ENCODE results near the gene AGAP1. TPM values are rescaled to one million over a fixed set of nuclear protein-coding genes. Genes with fewer than 3 reads are reported as not detected.

The AGAP1 gene
- total and polyA plus RNA-seq, 2 donors (not counting 3 experiments of a cell fraction or from before 2014, with no cell fraction given) = 10.2 to 20.9 TPM

DNA sequence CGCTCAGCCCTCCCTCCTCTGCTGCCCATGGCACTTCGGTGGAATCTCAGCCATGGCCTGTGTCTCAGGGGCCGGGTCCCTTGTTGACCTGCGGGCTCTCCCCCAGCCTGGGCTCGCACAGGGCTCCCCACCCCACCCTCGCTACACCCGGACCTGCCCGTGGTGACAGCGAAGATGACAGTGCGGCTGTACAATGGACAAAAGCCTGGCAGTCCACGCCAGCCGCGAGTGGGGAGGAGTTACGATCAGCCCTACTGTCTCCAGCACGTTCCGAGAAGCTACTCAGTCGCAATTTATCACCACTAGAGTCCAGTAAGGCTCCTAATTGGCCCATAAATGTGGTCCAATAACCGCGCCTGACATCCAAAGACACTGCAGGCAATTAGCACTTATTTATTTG is 642.7 kb downstream of the AGAP1 start:
- FAIRE-seq = no peak
- no peak overlapping the region for H2AFZ ChIP-seq (ENCODE audit: low read depth, low read length)
- intact Hi-C loops (cut with micrococcal nuclease) = no loop called here
- H3K79me2 ChIP-seq (ENCODE audit: control insufficient read depth, insufficient read depth, low read length) = no peaks in the 10 kb centered on the region
- H3K27ac ChIP-seq (ENCODE audit: insufficient read depth, low read depth, low read length) = no peak overlapping the region
- H3K4me1 ChIP-seq (ENCODE audit: control insufficient read depth, extremely low read depth, insufficient read depth, low read length) = no peaks in the 10 kb centered on the region
- H3K9ac ChIP-seq (replicated peaks; ENCODE audit: extremely low read depth, insufficient read depth, low read length) = no peak overlapping the region
- ChIA-PET POLR2A (no interaction called here), CTCF (interaction anchor here (1.1 kb wide), 1 partner anchor 29 kb away, joined by 4 read pairs; no protein-coding TSS in a partner anchor)
- no peaks in the 10 kb centered on the region for H3K27me3 ChIP-seq (ENCODE audit: control insufficient read depth in 2 of 2, insufficient read depth in 2 of 2, low read length in 2 of 2)
- dilution Hi-C loops (cut with MboI; ENCODE audit: extremely low pct_ligation_motif_present, low sequenced_read_pairs) = no loop called here
- TF ChIP-seq JUN (IDR thresholded peaks at IDR 0.05; ENCODE audit: borderline replicate concordance, insufficient read depth, insufficient read length, low read depth) = no peak
- TF ChIP-seq POLR2AphosphoS5 (IDR thresholded peaks at IDR 0.05; ENCODE audit: insufficient read depth, low read depth, low read length) = no peak
- TF ChIP-seq, protein P1, sequence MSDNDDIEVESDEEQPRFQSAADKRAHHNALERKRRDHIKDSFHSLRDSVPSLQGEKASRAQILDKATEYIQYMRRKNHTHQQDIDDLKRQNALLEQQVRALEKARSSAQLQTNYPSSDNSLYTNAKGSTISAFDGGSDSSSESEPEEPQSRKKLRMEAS (IDR thresholded peaks at IDR 0.05; ENCODE audit: insufficient read depth, insufficient read length) = no peak
- no peak for TF ChIP-seq POLR2A (IDR thresholded peaks at IDR 0.05; ENCODE audit: low read depth, low read length)
- no peak for TF ChIP-seq GATA2 (IDR thresholded peaks at IDR 0.05; ENCODE audit: insufficient read depth, insufficient read length, low read depth, low read length)
- TF ChIP-seq MYC (IDR thresholded peaks at IDR 0.05; ENCODE audit: low read depth, low read length) = no peak
- no peak for TF ChIP-seq EZH2 (IDR thresholded peaks at IDR 0.05; ENCODE audit: borderline replicate concordance, low read depth, low read length, severe bottlenecking)
- TF ChIP-seq FOS (IDR thresholded peaks at IDR 0.05; ENCODE audit: borderline replicate concordance, insufficient read depth, low read length) = no peak
- TF ChIP-seq, protein P2, sequence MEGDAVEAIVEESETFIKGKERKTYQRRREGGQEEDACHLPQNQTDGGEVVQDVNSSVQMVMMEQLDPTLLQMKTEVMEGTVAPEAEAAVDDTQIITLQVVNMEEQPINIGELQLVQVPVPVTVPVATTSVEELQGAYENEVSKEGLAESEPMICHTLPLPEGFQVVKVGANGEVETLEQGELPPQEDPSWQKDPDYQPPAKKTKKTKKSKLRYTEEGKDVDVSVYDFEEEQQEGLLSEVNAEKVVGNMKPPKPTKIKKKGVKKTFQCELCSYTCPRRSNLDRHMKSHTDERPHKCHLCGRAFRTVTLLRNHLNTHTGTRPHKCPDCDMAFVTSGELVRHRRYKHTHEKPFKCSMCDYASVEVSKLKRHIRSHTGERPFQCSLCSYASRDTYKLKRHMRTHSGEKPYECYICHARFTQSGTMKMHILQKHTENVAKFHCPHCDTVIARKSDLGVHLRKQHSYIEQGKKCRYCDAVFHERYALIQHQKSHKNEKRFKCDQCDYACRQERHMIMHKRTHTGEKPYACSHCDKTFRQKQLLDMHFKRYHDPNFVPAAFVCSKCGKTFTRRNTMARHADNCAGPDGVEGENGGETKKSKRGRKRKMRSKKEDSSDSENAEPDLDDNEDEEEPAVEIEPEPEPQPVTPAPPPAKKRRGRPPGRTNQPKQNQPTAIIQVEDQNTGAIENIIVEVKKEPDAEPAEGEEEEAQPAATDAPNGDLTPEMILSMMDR (IDR thresholded peaks at IDR 0.05; ENCODE audit: extremely low read depth in 1 of 2, insufficient read depth in 1 of 2, low read depth in 1 of 2, low read length in 2 of 2) = no peak
- no TSS peak for BruUV-seq (replicated peaks)
- no peak overlapping the region for H3K4me2 ChIP-seq (ENCODE audit: insufficient read depth, low read length)
- H3K9me3 ChIP-seq (replicated peaks; ENCODE audit: control insufficient read depth, insufficient read depth, low read length) = no peaks in the 10 kb centered on the region
- H3K36me3 ChIP-seq (ENCODE audit: control insufficient read depth in 2 of 2, extremely low read depth in 1 of 2, insufficient read depth in 2 of 2, low read length in 2 of 2) = no peaks in the 10 kb centered on the region
- no peak for DNase-seq (ENCODE audit: low read depth, low spot score)
- H3K4me3 ChIP-seq (replicated peaks in 1 of 3; ENCODE audit: insufficient read depth in 1 of 3, low read depth in 1 of 3, low read length in 3 of 3) = no peak overlapping the region
- no peaks in the 10 kb centered on the region for H4K20me1 ChIP-seq (replicated peaks; ENCODE audit: control insufficient read depth, extremely low read depth, insufficient read depth, low read length)
- H3K9me1 ChIP-seq (replicated peaks; ENCODE audit: control insufficient read depth, extremely low read depth, insufficient read depth, low read length) = no peaks in the 10 kb centered on the region

Data from endothelial cell of umbilical vein (primary cell).